Activated CD8-positive, alpha-beta memory T cell treated with anti-CD3 and anti-CD28 coated beads, Interleukin-2, amount 50 U/mL, for 4 hours (primary cell): ENCODE measurements around the gene MB21D2.
A peak's percentile ranks its signal among the peaks of the same experiment; 100 is the strongest.

Source experiments
- DNase-seq: peaks from one replicate; pipeline ENCODE4 v3.0.0-alpha.2; 2020

MB21D2 gene

DNA sequence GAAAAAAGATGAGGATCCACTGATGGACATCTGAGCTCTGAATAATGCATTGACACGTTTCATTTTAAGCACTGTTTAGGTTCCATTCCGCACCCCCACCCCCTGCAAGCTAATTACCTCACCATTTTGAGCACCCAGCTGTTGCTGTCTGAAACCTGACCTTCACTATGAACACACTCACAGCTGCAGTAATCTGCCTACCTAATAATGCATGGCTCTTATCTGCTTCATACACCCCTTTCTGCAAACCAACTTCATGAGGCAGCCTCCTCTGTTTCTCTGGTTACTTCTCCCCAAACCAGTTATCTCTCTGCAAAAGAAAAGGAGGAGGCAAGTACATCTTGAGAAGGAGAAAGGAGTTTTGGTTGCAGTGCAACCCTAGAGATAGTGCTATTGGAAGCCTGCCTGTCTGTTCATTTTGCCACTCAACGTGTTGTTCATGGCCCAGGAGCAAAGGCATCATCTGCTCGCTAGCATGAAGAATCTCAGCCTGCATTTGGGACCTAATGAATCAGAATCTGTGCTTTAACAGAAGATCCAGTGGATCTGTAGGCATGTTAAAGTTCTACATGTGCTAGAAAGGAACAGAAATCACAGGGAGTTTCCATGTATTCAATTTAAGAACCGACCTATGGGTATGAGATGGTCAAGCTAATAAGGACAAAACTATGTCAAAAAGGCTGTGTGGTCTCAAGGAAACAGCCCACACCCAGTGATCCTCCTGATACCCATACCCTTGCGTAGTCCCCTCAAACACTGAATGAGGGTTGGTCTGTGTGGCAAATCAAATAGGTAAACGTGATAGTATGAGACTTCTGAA lies 87.2 kb downstream of the MB21D2 start:
- no peak for DNase-seq

DNA sequence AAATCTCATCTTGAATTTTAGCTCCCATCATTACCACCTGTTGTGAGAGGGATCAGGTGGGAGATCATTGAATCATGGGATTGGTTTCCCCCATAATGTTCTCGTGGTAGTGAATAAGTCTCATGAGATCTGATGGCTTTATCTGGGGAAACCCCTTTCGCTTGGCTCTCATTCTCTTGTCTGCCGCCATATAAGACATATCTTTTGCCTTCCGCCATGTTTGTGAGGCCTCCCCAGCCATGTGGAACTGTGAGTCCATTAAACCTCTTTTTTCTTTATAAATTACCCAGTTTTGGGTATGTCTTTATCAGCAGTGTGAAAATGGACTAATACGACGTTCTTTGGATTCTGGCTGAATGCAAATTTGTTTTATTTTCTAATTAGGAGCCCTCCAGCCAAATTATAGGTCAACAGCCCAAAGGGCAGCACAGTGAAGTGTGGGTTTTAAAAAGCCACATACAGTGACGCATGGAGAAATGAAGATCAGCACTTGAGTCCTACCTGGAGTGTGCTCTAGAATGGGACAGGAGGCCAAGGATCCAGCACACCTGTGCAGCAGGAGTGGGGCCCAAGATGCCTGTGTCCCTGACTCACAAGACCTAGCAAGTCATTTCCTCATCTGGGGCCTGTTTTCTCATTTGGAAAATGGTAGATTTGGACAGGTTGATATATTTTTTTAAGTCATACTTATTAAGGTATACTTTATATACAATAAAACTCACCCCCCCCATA lies 89.6 kb downstream of the MB21D2 start:
- no peak for DNase-seq

DNA sequence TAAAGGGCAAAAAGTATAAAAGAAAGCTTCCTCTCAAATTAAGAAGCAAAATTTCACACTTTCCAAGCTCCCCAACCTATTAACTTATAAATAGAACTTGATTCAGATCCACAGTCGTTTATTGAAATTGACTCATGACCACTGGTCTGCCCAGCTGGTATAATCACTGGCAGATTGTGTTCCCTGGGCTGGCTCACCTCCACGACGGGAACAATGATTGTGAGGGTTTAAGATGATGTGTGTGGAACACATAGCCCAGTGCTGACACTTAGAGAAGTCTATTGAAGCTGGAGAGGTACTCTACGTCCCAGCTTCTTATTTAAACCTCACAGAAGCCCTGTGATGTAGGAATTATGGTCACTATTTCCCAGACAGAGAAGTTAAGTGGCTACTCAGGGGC lies 90.4 kb downstream of the MB21D2 start:
- no peak for DNase-seq

DNA sequence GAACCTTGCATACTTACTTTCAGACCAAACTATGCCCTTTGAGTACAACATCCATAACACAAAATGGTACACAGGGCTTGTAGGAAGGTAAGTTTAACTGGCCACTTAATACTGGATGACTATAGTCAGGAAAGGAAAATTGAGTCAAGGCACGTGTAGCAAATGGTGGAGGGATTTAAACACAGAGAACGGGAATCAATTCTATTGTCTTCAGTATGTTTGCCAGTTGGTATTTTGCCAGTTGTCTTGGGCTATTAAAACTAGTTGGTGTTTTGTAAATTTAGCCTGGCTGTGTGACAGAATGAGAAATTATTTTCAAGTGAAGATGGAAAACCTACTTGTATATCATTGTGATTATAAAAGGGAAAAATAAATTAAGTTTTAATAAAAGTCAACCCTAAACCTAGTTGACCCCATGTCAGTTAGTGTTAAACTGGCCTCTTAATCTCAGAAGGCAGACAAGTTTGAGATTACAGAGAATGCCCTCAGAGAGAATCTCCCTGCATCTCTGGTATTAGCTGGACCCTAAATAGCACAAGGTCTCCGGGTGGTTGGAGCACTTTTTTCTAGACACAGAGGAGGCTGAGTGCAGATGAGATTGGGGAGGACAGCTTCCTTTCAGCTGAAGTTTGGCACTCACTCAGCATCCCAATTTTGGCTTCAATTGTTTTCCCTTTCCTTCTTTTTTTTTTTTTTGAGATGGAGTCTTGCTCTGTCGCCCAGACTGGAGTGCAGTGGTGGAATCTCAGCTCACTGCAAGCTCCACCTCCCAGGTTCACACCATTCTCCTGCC lies 91.2 kb downstream of the MB21D2 start:
- no peak for DNase-seq

DNA sequence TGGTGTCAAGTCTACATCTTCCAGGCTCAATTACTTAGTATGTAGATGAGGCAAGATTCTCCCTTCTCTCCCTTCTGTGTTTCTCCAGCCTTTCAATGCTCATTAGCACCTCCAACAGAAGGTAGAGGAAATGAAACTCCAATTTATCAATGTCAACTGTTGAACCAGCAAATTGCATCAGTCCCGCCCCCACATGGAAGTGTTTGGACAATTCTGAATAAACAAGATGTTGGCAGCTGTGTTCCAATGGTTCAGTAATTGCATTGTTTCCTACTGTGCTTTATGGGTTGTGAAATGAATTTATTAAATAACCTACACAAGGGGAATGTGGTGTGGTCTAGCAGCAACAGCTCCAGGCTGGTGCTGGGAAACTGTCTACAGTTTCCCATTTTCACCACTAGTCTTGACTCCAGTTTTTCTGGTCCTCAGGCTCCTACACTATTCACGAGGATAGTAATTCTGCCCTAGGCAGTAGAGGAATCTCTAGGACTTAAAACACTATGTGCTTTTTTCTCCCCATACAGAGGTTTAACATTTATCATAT lies 91.9 kb downstream of the MB21D2 start:
- no peak for DNase-seq

DNA sequence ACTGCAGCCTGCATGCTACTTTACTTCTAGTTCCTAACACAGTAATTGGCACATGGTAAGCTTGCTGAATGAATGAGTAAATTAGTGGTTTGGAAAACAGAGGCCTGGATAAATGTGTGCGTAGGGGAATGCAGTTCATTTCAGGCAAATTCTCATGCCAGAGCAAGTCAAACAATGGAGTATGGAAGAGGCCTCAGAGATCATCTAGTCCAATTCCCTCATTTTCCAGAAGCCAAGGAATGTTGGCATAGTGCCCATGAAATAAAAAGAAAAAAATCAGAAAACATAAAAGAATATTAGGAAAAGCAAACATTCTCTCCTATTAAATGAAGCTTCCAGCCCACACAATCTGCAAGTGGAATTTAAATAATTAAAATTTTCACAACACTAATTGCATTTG lies 92.4 kb downstream of the MB21D2 start:
- DNase-seq = no peak

DNA sequence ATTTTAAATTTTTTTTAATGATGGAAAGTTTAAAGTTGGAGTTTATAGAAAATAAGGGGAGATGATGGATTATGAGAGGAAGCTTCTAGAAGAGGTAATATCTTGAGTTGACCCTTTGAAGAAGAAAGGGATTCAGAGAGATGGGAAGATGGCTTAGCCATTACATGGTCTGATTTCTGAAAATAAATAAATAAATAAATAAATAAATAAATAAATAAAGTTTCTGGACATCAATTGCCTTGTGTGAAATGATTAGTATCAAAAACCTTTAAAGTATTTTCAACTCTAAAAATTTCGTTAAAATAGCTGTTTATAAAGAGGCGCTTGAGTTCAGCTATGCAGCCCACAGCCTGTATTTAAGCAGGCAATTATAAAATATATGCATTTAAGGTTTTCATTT lies 93.3 kb downstream of the MB21D2 start:
- DNase-seq = no peak

DNA sequence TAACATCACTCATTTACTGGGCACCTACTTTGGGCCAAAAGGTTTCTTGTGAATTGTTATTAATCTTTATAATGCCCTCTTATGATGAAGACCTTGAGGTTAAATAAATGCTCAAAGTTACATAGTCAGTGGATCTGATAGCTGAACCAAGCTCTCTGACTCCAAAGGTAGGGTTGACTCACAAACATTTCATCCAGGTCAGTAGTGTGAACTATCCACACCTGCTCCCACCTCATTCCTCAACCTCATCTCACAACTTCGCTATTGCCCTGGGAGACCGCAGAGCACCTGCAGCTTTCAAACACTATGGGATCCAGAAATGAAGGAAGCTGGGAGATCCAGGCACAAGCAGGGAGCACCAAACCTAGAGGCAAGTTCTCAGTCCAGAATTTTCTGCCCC lies 96.5 kb downstream of the MB21D2 start:
- DNase-seq = no peak

DNA sequence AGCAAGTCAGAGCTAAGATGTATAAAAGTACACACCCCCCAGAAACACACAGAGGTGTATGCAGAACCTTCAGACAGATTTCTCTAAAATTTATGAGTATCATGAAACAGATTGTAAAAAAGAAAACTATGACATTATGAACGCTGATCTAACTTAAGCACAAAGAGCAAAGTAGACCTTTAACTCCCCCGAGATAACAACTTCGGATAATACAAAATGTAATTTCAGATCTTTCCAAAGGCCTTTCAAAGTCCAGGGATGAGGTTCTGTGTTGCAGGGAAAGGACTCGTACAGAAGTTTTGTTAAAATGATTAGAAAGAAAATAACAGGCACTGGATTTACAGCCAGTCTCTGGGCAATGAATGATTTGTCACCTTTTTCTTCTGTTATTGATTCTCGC lies 97.5 kb downstream of the MB21D2 start:
- no peak for DNase-seq

DNA sequence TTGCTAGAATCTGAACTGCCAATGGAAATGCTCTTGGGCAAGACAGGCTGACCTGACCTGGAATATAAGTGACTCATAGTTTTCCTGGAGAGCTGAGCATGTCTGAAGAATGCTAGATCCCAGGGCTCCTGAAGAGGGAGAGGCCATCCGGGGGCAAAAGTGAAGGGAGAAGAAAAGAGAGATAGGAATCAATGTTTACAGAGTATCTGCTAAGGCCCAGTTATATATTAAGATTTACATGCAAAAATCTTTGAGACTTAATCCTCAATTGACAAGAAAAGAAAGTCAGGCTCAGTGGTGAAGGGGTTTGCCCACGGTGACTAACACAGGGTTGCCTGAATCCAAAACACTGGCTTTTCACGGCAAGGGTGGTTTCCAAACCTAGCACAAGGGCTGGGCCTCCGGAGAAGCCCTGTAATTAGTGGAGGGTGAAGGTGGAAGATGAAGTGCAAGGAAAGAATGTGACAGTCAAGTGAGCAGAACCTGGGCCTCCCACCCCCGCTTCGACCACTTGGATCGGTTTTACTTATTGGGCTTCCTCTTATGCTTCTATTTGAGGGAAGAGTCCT lies 98.6 kb downstream of the MB21D2 start:
- DNase-seq = peak; percentile 14

DNA sequence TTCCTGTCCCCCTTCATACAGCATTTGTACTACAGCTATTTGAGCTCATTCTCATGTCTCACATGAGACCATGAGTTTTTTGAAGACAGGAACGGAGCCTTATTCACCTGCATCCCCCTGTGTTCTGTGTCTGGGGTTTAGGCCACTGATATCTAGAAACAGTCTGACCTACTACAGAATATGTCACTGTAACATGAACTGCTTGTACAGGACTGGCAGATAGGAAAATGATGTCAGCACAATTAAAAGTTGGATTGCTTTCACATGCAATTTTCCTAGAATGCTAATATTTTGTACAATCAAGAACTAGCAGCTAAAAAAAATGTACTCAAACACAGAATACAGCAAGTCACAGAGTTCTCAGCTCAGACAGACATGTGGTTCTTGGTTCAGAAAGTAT lies 99.5 kb downstream of the MB21D2 start:
- DNase-seq = no peak

DNA sequence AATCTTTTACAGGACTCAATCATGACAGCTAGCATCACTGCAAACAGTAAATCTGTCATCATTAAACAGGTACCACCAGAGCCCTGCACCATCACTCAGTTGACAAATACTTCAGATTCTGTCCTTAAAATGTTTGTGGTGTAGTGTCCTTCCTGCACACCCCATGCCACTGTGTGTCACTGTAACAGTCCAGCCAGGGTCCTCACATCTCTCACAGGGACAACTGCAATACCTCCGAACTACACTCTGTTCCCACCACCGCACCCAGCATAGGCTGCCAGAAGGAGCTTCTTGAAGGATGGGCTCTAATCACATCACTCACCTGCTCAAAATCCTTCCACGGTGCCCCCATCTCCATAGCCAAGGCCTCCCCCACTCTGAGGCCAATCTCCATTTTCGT lies 100.2 kb downstream of the MB21D2 start:
- DNase-seq = no peak

DNA sequence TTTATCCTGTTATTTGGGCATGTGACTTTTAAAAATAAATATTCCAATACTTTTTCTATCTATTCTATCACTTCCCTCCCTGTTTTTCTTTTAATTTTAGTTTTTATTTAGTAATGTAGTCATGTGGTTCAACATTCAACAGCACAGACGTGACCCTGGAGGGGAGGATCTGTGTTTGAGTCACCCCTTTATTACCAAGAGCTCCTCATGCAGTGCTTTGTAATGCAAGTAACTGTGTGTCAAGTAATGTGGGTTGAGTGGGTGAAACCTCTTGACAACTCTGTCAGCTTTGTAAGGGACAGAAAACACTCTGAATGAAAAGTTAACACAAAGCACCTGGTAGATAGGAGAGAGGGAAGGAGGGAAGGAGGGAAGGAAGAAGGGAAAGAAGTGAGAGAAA lies 100.6 kb downstream of the MB21D2 start:
- DNase-seq = no peak

DNA sequence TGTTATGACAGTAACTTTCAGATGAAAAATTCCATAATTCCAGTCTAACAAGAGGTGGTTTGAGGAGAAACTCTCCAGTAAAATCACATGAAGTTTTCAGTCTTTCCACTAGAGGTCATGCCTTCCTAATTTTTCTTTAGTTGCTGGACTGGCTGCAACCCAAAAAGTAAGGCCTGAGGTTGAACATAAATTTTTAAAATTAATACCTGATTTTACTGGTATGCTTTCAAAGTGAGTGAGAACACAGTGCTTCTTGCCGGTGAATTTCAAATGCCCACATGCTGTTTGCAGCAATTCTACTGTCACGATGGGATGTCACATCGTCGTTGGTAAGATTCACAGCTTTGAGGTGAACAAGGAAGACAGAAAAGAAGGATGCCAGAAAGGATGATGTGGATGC lies 101.3 kb downstream of the MB21D2 start:
- no peak for DNase-seq

DNA sequence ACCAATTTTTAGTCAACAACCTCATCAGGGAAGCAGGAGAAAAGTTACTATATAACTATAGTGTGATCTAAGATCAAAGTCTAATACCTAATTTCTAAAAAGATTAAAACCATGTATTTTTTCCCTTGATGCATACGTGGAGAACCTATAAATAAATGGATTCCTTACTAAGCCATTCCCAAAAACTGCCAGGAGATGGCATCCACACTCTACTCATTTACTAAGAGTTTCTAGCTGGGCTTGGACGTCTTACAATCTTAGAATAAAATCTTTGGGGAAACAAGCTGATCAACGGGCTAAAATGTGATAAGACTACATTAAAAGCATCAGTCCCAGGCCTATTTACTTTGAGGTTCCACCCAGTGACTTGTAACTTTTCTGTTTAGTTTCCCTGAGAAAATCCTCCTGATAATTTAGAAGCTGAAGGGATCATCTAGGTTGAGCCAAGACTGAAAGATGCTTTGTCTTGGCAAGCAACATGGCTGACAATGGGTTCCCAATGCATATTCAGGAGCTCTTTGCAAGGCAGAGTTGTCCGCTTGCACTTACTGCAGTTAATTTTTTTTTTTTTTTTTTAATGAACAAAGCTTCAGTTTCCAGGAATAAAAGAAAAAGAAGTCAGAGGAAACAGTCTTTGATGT lies 104.8 kb downstream of the MB21D2 start:
- no peak for DNase-seq

DNA sequence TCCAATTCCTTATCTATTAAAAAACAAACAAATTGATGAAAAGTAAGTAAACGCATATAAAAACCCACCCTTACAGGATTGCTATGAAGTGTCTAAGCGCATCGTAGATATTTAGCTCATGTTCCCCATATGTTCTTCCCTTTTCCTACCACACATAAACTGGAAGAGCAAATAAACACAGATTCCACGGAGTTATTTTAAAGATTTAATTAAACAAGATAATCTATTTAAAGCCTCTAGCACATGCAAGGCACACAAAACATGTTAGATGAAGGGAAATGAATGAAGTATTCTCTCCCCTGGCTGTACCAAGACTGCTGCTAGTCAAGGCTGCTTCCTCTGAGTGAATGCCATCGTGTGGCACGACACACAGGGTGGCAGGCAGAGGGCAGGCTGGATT lies 111.9 kb downstream of the MB21D2 start:
- DNase-seq = no peak

DNA sequence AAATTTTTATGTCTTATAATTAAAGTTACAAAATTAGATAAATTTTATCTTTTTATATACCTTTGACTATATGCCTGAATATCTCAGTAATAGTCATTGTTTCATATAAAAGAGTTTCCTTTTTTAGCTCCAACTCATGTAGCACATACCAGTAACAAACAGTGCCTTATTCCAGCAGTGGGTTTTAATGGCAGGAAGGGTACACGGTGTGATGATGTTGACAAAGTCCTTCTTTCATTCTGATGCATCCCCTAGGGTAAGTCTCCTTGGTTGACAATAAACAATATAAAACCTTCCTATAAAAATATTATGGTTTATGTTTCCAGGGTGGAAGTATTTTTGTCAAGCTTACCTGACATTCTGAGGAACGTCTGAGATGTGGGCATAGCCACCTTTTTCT lies 113.2 kb downstream of the MB21D2 start:
- no peak for DNase-seq

DNA sequence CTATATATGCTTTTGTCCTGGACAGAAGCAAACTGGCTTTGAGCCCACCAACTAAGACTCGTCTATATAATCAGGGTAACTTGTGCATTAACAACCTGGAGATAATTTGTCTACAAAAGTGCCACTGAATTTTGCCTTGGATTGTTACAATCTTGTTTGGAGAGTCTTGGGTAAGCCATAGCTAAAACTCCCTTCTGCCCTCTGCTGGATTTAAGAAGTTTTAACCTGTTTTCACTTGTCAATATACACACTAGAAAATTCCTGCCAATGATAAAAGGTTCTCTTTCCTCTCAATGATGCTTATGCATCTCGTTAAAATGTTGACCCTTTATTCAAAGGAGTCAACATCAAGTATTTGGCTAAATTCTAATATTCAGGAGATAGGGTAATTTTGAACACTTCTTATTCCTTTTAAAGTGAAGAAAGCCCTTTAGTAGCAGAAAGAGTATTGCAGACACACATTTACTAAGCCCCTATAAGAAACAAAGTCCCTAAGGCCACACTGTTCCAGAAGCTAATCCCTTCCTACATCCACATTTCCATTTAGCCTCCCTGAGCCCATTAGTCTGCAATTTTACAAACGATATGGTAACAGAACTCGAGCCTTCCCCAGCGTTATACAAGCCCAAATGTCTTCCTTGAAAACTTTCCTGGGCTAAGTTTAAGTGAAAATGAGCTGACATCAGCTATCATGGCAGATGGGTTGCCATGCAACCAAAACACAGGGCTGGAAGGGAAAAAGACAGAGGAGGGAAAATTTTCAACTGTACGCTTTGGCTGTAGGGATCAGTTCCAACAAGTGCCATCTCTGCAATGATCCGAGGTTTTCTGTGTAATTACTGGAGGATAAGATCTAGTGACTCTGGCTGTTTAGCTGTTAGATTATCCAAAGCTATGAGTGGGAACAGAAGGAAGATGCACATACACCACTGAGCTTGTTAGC lies 114.4 kb downstream of the MB21D2 start:
- no peak for DNase-seq

DNA sequence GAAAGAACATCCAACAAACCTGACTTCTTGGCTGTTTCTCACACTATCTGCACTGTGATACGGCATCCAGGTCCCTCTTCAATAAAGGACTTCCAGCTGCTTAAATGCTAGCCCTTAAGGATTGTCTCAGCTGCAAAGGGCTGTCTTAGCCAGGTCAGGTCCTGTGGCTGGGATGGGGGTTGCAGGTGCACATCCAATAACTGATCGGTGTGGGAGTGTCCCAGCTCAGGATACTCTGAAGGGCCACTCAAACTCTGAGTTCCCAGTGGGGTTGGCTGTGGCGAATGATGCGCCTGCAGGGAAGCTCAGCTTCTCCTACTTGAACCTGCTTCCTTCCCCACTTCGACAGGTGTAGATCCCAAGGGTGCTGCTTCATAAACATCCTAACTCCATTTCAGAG lies 115.7 kb downstream of the MB21D2 start:
- DNase-seq = no peak

DNA sequence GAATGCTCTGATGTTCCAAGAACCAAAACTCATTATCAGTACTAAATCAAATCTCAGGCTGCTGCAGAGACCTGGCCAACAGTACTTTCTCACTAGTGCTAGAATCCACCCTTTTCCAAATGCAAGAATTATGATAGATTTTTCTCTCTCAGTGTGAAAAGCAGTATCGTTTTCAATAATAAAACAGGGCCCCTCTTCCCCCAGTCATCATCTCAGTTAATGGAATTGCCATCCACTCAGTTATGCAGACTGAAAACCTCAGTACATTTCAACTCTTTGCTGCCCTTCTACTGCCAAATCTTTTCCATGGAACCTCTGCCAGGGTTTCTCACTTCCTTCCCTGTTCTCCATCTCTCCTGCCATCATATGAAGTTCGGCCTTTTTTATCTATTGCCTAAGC lies 117.9 kb downstream of the MB21D2 start:
- DNase-seq = no peak

DNA sequence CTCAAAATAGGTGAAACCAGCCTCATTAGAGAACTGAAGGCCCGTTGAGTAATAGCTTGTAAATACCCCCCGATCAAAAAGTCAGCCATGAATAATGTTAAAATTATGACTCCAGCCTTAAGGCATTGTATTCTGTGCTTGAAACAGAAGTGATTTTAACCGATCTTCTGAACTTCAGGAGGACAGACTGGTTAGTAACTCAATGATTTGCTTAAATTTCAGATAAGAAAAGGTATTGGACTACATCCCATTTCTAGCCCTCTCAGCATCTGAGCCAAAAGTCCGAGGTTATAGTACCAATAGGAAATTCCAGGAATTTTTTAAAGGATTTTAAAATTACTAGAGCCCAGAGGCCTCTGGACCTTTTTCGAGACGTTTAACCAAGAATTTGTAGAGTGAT lies 122.6 kb downstream of the MB21D2 start:
- no peak for DNase-seq
